AG20443 (cell line): ENCODE results near the gene AP3B2.

Source experiments
- DNase-seq: peaks from one replicate; pipeline ENCODE4 v3.0.0; 2012; ENCODE audit warnings: low spot score, mixed read lengths

Gene AP3B2

DNA sequence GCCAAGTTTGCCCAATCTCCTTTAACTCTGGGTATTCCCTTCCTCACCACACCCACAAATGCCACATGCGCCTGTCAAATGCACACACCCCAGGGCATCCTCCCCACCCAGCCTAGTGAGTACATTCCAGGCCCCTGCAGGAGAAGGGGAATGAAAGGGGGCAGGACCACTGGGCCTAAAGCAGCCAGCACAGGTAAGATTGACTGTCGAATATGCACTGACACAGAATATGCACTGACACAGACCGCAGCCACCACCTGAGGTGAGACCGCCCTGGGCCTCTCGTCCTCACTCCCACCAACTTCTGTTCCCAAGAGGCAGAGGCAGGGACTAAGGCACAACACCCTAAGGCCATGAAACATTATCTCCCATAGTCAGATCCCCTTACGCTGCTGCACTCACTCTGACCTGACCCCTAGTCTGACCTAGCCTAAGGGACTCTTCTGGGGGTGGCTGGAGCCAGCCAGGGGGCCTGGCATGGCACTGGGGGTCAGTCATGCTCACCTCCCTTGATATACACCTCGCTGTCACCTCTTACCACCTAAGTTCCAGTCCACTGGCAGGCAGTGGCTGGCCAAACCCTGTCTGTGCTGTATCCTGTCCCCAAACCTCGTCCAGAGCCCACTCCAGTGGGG is 10.8 kb downstream of the AP3B2 start:
- DNase-seq = peak; percentile 5

- peak; percentile 5 for DNase-seq
These were observed 11.8 kb downstream of the AP3B2 start for GRCh38 chr15:82697735-82698407.

DNA sequence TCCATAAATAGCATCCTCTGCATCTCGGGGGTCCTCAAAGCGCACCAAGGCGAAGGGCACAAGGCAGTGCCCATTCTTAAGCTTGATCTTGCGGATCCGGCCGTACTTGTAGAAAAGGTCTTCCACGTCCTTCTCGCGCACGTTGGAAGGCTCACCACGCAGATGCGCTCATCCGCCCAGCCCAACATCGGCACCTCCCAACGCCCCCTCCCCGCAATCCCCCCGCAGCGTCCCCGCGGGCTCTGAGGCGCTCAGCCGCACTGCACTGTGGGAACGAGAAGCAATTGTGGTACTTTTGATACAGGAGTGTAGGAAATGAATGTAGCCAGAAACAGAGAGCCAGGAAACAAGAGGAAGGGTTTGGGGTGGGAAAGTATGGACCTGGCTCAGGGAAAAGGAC is 17.5 kb downstream of the AP3B2 start:
- DNase-seq = no peak

DNA sequence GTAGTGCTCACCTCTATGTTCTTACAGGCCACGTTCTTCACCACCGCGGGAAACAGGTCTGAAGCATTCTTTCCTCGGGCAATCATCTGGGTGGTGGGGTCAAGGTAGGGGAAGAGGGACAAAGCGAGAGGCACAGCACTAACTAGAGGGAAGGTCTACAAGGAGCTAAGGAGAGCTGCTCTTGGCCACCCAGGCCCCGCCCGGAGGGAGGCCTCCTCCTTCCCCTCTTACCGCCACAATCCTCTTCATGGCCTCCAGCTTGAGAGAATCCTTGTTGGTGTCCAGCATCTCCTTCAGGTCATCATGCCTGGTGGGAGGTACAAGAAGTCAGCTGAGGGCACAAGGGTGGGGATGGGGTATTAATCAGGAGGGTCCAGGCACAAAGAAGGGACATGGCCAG is 20.5 kb downstream of the AP3B2 start:
- no peak for DNase-seq

DNA sequence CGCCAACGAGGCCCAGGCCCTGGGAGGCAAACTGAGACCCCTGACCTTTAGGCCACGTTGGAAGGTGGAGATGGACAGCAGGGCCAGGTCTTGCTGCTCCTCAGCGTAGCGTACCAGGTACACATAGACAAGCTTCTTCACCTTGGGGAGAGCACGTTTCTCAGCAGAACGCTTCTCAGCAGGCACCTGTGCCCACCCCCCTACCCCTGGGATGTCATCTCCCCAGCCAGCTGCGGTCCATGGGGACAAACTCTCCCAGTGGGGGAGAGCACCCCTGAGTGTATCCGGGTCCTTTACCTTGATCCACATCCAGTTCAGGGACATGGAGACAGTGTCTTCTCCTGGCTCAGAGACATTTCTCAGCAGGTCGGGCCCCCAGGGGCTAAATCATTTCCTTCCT is 21.0 kb downstream of the AP3B2 start:
- no peak for DNase-seq

- DNase-seq = no peak
These were observed 28.3 kb downstream of the AP3B2 start for GRCh38 chr15:82681371-82681770.

DNA sequence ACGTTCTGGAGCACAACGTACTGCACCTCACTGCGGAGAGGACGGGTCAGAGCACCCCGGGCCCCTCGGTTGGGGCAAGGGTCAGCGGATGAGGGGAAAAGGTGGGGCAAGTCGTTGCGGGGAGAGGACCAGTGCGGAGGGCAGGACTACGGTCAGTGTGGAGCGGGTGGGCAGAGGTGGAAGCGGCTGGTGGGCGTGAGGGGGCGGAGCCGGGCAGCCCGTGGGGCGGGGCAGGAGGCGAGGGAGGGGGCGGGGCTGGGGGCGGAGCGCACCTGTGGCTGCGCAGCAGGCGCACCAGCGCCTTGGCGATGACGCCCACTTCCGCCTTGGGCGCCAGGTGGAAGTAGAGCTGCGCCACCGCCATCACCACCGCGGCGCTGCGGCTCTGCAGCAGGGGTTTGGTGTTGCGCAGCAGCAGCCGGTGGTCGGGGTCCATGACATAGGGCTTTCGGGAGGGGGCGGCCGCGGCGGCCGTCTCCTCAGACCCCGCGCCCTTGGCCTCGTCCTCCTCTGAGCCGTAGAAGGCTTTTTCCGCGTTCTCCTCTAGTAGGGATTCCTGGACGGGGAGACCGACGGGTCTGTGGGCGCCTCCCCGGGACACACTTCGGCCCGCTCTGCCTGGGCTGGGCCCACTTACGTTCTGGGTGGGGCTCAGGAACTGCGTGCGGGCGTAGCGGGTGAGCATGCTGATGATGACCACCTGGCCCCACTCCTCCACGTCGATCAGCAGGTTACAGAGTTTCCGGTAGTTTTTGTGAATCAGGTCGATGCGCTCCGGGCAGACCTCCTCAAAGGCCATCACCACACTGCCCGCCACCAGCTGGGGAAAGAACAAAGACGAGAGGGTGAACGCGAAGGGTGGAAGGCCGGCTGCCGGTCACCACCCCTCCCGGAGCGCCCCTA is 29.2 kb downstream of the AP3B2 start:
- DNase-seq = no peak

GRCh38 chr15:82679626-82680199 is 30.0 kb downstream of the AP3B2 start:
- DNase-seq = no peak

DNA sequence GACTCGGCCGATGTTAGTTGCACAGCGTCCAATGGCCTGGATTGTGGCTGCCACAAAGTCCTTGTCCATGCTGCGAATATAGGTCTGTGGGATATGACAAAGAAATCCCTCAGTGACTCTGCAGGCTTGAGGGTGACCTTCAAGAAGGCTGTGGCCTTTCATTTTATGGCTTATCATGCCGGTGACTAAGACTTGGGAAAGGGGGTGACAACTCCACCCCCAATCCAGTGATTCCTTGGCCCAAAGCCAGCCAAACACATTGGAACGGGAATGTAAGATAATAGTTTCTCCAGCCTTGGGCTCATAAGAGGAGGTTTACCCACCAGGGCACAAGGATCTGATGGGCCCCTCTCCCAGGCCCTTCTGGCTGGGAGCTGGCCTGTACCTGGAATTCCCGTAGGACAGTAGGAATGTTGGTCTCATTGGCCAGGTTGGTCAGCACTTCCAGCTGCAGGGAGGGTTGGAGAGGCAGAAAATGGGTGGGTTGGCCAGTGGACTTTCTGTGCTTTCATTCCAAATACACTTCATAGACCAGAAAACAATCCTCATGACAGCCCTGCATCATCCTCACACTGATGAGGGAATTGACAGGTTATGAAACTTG is 31.9 kb downstream of the AP3B2 start:
- DNase-seq = no peak

- no peak for DNase-seq
These were observed 34.8 kb downstream of the AP3B2 start for GRCh38 chr15:82674873-82675272.

GRCh38 chr15:82670699-82671098 is 39.0 kb downstream of the AP3B2 start:
- no peak for DNase-seq

GRCh38 chr15:82666606-82667005 is 43.1 kb downstream of the AP3B2 start:
- DNase-seq = no peak

DNA sequence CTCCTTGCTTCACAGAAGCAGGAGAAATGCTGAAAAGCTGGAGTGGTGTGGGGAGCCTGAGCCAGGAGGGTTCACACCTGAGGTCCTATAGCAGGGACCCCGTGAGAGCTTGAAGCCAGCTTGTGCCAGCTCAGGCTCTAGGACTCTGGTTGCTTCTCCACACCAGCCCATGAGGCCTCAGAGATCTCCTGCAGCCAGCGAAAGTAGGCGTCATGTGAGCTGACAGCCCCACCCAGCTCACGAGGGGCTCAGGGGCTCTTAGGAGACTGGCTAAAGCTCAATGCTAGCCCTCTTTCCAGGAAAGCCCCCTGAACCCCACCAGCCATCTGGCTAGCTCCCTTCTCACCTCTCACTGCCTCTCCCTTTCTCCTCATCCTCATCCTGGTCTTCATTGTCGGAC is 45.7 kb downstream of the AP3B2 start:
- DNase-seq = no peak

DNA sequence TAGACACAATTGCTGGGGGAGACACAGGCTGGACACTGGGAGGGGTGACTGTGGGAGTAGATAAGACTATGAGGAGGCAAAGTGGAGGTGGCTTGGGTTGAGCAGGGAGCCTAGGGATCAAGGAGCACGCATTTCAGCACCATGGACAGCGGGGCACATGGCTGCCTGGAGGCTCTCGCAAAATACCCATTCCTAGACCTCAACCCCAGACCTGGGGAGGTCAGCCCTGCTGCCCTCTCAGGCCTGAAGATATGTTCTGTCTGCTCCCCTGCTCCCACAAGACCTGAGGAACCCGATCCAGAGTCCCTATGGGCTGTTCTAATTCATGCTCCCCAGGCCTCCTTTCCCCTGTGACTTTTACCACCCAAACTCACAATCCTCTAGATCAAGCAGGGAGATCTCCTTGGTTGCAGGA is 46.5 kb downstream of the AP3B2 start:
- DNase-seq = peak; percentile 73

DNA sequence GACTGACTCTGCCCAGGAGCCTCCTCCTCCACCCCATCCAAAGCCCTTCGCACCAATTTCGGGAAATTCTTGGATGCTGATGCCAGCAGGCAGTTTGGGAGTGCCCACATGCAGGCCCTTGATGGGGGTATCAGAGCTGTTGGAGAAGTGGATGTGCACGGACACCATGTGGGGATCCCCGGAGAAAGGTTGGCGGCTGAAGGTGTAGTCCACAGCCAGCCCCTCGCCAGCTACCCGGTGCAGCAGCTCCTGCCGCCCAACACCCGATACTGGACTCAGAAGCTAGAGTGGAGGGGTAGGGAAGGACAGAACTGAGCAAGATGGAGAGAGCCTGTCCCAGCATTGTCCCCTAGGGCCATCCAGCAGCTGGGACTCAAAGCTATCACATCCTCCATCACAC is 47.0 kb downstream of the AP3B2 start:
- no peak for DNase-seq

- no peak for DNase-seq
These were observed 49.3 kb downstream of the AP3B2 start for GRCh38 chr15:82660378-82660777.

DNA sequence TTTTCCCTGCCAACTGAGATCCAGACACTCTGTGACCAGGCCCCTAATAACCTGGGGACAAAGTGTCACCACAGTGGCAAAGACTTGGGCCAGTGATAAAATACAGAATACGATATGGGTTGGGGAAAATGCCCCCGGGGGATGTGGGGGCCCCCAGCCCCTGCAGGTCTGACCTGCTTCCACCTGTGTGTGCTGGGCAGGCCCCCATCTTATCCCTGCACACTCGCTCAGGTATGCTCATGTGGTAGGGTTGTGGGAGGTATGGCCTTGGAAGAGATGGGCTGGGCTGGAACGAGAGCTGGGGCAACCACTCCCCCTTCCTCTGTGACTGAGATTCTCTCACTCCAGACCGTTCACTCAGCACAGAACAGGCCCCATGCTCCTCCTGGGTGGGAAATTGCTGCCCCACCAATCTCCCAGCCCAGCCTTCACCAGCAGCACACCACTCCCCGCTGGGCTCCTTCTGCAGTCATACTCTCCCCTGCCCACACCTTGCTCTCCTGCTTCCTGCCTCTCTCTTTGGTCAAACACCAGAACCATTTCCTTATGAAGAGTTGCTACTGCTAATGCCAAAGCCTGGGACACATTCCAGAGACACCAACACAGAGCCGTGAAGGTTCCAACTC is 52.9 kb downstream of the AP3B2 start:
- DNase-seq = no peak

DNA sequence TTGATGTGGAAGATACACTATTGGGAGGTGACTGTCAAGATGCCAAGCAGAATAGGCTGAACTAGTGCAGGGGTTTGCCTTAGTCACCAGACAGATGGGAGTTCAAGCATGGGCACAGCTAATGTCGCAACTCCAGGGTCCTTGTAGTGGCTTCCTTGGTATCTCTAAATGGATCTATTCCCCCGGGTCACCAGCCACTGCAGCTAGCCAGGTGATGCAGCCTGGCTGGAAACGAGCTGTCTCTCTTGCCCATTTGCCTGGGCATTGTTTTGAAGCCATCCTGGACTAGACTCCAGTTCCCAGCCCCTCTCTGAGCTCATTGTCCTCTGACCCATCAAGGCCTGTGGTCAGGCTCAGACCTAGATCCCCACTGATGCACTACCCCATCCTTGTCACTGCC is 54.1 kb downstream of the AP3B2 start:
- no peak for DNase-seq

DNA sequence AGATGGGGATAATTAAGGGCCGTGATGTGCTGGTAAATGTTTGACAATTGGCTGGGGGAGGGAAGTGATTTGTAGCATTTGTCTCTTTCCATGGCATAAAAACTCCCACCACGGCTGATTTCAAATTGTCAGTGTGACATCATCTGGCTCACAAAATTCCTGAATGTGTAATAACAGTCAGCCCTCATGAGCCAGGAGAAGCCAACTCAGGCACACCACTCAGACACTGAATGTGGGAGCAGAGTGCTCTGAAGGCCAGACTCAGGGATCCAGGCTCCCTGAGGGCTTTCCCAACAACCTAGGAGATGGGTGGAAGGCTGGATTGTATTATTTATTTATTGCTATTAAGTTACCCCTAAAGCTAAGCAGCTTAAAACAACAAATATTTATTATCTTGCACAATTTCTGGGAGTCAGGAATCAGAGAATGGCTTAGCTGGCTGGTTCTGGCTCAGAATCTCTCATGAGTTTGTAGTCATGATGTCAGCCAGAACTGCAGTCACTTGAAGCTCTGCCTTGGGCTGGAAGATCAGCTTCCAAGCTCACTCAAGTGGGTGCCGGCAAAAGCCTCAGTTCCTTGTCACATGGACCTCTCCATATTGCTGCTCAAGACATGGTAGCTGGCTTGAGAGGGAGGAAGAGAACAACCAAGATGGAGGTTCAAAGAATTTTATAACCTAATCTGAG is 56.0 kb downstream of the AP3B2 start:
- no peak for DNase-seq

GRCh38 chr15:82651708-82652107 is 58.0 kb downstream of the AP3B2 start:
- DNase-seq = no peak

DNA sequence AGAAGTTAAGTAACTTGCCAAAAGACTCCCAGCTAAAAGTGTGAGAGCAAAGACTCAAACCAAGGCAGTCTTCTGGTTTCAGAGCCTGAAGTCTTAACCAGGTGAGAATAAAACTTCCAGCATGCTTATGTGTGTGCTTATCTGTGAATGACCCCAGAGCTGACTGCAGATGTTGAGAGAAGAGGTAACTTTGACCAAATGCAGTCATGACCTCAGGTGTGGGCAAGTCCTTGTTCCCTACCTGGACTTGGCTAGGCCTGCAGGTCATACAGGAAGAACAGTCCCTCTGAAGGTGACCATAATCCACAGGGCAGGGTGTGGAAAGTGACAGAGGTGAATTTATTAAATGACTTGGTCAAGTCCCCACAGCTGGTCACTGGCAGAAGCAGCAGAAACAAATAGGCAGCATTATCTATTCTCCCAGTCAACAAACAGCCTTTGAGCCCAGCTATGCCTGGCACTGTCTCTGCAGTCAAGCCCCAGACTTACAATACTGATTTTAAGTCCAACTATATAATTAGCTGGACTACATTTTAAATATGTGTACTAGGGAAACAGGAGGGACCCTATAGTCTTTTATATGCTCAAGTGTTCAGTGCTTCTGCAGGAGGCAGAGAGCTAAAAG is 59.5 kb downstream of the AP3B2 start:
- no peak for DNase-seq
